GM21723 (cell line): ENCODE results near the gene RAD51B.
"Not testable (repeated sequence)": the region's sequence is repeated elsewhere in the genome, so short reads cannot be mapped to it uniquely, and the experiment has no call there.

ENCODE experiments used
- ATAC-seq: cut with Tn5 transposase; IDR thresholded peaks from one replicate; pipeline ENCODE4 v1.9.1; 2021; ENCODE audit warnings: mild to moderate bottlenecking, moderate library complexity; ENCODE audit not compliant: unreplicated experiment

Gene RAD51B

DNA sequence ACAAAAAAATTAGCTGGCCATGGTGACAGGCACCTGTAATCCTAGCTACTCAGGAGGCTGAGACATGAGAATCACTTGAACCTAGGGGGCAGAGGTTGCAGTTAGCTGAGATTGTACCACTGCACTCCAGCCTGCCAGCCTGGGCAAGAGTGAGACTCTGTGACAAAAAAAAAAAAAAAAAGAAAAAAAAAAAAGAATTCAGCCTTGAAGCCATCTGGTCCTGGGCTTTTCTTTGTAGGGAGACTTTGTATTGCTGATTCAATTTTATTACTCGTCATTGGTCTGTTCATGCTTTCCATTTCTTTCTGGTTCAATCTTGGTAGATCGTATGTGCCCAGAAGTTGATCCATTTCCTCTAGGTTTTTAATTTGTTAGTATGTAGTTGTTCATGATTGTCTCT is 243.1 kb downstream of the RAD51B start:
- no peak for ATAC-seq

DNA sequence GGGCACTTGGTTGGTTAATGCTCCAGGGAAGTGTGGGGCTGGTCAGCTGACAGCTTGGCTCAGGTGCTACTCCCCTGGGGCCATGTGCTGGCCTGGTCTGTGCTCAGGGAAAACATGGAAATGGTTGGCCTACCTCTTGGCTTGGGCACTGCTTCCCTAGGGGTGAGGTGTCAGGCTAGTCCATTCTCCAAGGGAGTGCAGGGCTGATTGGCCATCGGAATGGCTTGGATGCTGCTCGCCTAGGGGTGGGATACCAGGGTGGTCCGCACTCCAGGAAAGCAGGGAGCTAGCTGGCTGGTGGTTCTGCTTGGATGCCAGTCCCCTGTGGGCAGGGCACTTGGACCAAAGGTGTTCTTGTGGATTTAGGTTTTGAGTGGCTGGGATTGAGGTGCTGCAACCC is 245.7 kb downstream of the RAD51B start:
- no peak for ATAC-seq

DNA sequence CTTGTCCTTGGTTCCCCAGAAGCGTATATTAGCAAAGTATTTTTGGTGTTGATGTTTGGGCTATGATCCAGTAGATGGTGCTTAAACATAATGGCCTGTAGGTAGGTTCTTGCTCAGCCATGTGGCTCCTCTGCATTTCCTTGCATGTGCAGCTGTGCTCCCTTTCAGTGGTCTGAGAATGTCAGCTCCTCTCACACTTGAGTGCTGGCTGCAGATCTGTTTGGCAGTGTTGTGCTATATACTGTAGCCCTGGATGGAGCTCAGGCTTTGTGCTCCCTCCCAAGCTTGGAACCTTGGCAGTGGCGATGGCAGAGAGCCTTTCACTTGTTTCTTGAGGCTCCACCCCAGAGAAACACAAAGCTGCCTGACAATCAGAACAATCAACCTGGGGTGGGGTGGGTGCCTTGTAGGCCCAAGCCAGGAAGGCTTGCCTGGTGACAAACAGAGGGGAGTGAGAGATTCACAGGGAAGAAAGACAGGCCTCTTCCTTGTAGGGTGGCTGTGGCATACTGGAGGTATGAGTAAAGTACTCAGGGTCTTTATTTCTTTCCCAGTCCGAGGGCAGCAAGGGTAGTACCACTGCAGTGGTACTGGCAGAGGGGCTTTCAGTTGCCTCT is 255.3 kb downstream of the RAD51B start:
- ATAC-seq = no peak

GRCh38 chr14:68075382-68076029 is 255.9 kb downstream of the RAD51B start:
- no peak for ATAC-seq

DNA sequence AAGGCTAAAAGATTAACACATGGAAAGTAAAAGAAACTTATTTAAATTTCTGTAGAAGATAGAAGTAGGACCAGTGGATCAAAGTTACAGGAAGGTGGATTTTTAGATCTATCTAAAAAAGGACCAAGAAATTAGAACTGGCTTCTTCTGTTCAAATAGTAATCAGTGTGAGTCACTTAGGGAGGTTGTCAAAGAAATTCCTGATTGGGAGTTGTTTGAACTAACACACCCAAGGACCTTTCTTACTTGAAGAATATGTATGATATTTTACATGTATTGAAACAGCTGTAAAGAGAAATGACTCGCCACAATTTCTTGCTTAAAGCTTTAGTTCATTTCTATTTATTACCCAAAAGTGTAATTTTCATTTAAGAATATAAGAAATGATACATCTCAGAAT is 256.9 kb downstream of the RAD51B start:
- ATAC-seq = no peak

DNA sequence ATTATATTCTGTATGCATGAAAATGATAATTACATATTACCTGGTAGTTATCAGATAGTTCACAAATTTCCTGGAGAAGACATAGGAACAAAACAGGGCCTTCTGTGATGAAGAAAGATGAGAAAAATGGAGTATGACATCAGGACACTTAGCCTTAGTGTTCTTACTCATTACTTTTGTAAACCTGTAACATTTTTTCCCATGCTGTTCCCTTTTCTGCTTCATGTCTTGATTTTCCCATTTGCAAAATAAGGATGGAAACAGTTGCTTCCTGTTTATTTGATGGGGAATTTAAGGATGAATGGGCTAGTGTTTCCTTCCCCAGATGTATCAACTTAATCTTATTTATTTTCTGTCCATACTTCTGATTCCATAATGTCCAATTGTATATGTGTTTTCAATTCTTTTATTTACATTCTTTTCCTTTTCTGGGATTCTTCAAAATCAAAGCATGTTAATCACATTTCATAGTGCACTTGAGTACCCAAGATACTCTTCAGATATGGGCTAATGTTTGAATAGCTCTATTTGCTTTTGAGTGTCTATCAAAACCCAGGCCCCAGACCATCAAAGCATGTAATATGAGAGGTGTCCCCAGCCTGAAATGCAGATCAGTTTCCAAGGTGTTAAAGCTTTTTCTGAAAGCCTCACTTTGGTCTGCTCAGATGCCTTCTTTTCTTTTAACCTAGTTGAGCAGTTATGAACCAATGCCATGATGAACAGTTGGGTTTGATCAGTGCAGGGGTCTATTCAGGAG is 260.5 kb downstream of the RAD51B start:
- ATAC-seq = no peak

- ATAC-seq = no peak
Observed at GRCh38 chr14:68081489-68081888, 261.9 kb downstream of the RAD51B start.

GRCh38 chr14:68082698-68083291 is 263.2 kb downstream of the RAD51B start:
- ATAC-seq = no peak

DNA sequence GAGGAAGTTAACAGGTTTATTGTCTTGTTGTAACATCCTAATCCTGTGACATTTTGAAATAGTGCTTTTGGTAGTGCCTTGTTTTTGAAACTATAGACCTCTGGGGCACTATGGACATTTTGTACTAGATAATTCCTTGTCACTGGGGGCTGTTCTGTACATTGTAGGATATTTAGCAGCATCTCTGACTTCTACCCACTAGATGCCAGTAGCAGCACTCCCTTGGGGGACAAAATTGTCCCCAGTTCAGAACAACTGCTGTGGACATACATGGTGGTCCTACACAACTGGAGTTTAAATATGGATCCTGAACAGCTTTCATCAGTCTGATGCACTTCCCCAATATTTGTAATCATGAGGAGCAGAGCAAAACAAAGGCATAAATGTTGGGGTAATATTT is 264.7 kb downstream of the RAD51B start:
- no peak for ATAC-seq

GRCh38 chr14:68085742-68086141 is 266.2 kb downstream of the RAD51B start:
- no peak for ATAC-seq

GRCh38 chr14:68088451-68088854 is 268.9 kb downstream of the RAD51B start:
- ATAC-seq = no peak

DNA sequence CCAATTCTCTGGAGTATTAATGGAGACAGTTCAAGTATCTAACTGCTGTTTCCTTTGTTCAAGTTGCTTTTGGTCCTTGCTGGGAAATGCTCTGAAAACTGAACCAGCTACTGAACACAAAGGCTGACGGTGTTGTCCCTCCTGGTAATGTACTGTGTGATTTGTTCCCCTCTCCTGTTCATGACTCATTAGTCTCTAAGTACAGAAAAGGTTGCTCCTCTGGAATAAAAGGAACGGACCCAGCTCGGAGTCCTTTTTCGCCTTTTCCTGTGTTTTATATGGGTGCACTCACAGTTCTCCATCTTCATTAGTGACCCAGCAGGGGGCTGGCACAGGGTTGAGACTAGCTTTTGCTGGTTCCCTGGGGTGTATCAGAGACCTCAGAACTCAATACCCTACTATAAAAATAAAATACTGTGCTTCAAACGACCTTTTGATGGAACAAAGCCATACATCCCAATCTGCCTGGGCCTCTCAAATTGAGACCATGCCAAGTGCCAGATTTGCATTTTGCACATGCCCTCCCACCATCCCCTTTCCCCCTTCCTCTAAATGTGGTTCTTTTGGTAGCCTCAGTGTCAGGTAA is 269.7 kb downstream of the RAD51B start:
- no peak for ATAC-seq

GRCh38 chr14:68094158-68094557 is 274.6 kb downstream of the RAD51B start:
- ATAC-seq = no peak

GRCh38 chr14:68094752-68095151 is 275.2 kb downstream of the RAD51B start:
- no peak for ATAC-seq

DNA sequence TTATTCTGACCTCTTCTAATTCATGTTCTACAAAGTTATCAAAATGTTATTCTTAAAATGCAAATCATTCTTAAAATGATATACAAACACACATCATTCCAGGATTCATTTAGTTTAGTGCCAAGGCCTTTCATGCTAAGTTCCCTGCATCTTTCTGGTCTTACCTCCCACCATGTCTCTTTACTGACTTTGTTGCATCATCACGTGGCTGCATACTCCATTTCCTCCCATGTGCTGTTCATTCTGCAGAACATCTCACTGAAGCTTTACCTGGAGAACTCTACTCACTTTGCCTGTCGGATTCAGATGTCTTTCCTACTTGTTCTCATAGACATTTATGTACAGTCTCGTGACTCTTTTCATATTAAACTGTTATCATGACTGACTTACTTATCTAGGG is 278.1 kb downstream of the RAD51B start:
- ATAC-seq = no peak

- no peak for ATAC-seq
Observed at GRCh38 chr14:68098834-68099233, 279.3 kb downstream of the RAD51B start.

GRCh38 chr14:68099495-68100045 is 280.0 kb downstream of the RAD51B start:
- ATAC-seq = no peak

- not testable (repeated sequence) for ATAC-seq
Observed at GRCh38 chr14:68101715-68102301, 282.2 kb downstream of the RAD51B start.

DNA sequence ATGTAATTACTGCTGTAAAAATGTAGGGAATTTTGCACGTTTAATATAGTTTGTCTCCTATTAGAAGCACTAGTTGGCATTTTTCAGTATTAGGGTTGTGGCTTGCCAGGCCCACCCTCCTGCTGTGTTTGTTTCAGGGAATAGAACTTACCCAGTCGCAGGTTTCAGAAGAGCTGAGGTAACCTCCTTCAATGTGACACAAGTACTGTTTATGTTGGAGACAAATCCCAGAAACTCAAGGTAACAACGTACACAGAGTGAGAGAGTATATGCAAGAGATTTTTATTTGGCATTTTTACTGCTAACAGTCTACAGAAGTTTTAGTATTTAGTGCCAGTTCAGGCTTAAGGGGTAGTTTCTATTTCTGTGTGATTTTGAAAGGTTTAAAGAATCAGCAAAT is 284.3 kb downstream of the RAD51B start:
- no peak for ATAC-seq

DNA sequence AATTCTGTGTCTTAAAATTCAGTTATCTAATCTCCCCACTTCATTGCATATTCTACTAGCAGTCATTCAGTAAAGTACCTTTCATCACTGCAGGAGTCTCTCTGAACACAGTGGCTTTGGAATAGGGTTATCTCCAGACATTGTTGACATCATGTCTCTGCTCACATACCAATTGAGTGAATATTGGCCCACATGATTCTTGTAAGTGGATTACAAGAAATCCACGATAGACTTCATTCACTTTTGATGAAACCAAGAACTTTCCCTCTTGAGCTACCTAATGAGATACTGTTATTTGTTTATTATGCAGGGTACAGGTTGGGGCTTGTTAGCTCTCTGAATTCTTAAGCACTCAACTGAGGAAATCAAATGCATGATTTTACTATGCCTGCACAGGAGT is 284.9 kb downstream of the RAD51B start:
- no peak for ATAC-seq

DNA sequence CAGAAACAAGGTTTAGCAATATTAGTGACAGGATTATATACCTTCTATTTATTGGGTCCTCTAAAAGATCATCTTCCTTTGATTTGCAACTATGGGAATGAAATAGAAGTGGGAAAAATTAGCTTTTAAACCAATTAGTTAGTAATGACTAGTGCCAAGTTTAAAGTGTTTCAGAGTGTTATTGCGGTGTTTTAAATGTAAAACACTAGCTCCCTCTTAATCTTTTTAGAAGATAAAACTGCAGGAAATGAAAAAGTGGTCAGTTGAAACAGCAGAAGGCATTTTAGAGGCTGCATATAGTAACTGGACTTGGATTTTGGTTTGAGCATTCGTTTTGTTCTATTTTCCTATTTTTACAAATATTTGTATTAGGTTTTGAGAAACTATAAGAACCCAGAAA is 286.2 kb downstream of the RAD51B start:
- no peak for ATAC-seq
